Endothelial cell (in vitro differentiated cells): ENCODE measurements around the gene AXDND1. TPM values are rescaled to one million over a fixed set of nuclear protein-coding genes. Genes with fewer than 3 reads are reported as not detected.
"Not testable (repeated sequence)": the region's sequence is repeated elsewhere in the genome, so short reads cannot be mapped to it uniquely, and the experiment has no call there.

Source experiments
- DNase-seq: peaks from one replicate; pipeline ENCODE4 v3.0.0; 2021; ENCODE audit warnings: low spot score
- H3K27ac Mint-ChIP-seq: one replicate; pipeline ENCODE4 v1.8.0; 2021; ENCODE audit warnings: mixed read lengths, inconsistent platforms; ENCODE audit not compliant: unreplicated experiment
- H3K27me3 Mint-ChIP-seq: one replicate; pipeline ENCODE4 v1.8.0; 2021; ENCODE audit warnings: mild to moderate bottlenecking, moderate library complexity, mixed read lengths, inconsistent platforms; ENCODE audit not compliant: unreplicated experiment
- H3K36me3 Mint-ChIP-seq: one replicate; pipeline ENCODE4 v1.8.0; 2021; ENCODE audit warnings: mild to moderate bottlenecking, low read depth, mixed read lengths, inconsistent platforms; ENCODE audit not compliant: unreplicated experiment
- H3K4me1 Mint-ChIP-seq: one replicate; pipeline ENCODE4 v1.8.0; 2021; ENCODE audit warnings: mild to moderate bottlenecking, mixed read lengths, inconsistent platforms; ENCODE audit not compliant: unreplicated experiment
- H3K4me3 Mint-ChIP-seq: one replicate; pipeline ENCODE4 v1.8.0; 2021; ENCODE audit warnings: mild to moderate bottlenecking, mixed read lengths, inconsistent platforms; ENCODE audit not compliant: unreplicated experiment
- H3K9me3 Mint-ChIP-seq: one replicate; pipeline ENCODE4 v1.8.0; 2021; ENCODE audit warnings: mixed read lengths, inconsistent platforms; ENCODE audit not compliant: unreplicated experiment
- total RNA-seq: library from RNA; stranded (reverse); fragmentation: NEBNext Ultra II Directional; extraction: Animal tissue kit (Norgen Biotek cat#: 25700); gene quantifications from one replicate; pipeline ENCODE4 v1.2.1, GENCODE V29; 2021; ENCODE audit not compliant: unreplicated experiment
- TF ChIP-seq, protein P1 (sequence below): fragments of 200-600 bp; sonication (generic); IDR thresholded peaks from one replicate; pipeline ENCODE4 v1.5.0; 2021; ENCODE audit warnings: antibody characterized with exemption; ENCODE audit not compliant: unreplicated experiment

The AXDND1 gene
- total RNA-seq, 1 donor from 2014 or later = not detected

- no peak for DNase-seq
- H3K9me3 Mint-ChIP-seq = no peaks in the 10 kb centered on the region
- TF ChIP-seq, protein P1, sequence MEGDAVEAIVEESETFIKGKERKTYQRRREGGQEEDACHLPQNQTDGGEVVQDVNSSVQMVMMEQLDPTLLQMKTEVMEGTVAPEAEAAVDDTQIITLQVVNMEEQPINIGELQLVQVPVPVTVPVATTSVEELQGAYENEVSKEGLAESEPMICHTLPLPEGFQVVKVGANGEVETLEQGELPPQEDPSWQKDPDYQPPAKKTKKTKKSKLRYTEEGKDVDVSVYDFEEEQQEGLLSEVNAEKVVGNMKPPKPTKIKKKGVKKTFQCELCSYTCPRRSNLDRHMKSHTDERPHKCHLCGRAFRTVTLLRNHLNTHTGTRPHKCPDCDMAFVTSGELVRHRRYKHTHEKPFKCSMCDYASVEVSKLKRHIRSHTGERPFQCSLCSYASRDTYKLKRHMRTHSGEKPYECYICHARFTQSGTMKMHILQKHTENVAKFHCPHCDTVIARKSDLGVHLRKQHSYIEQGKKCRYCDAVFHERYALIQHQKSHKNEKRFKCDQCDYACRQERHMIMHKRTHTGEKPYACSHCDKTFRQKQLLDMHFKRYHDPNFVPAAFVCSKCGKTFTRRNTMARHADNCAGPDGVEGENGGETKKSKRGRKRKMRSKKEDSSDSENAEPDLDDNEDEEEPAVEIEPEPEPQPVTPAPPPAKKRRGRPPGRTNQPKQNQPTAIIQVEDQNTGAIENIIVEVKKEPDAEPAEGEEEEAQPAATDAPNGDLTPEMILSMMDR = no peak
Measured at GRCh38 chr1:179425186-179425585, 59.4 kb downstream of the AXDND1 start.

GRCh38 chr1:179437171-179437570 lies 71.4 kb downstream of the AXDND1 start:
- Mint-ChIP-seq H3K27me3 (no peaks in the 10 kb centered on the region), H3K9me3 (no peaks in the 10 kb centered on the region), H3K27ac (no peak overlapping the region), H3K4me1 (no peaks in the 10 kb centered on the region), H3K36me3 (no peaks in the 10 kb centered on the region), H3K4me3 (no peak overlapping the region)
- no peak for DNase-seq
- TF ChIP-seq, protein P1 = no peak

More at GRCh38 chr1:179425186-179425585, 59.4 kb downstream of the AXDND1 start:
- no peaks in the 10 kb centered on the region for H3K27me3 Mint-ChIP-seq
- no peaks in the 10 kb centered on the region for H3K4me1 Mint-ChIP-seq
- no peak overlapping the region for H3K4me3 Mint-ChIP-seq
- peaks cover 9% of the 10 kb centered on the region for H3K36me3 Mint-ChIP-seq
- no peak overlapping the region for H3K27ac Mint-ChIP-seq

DNA sequence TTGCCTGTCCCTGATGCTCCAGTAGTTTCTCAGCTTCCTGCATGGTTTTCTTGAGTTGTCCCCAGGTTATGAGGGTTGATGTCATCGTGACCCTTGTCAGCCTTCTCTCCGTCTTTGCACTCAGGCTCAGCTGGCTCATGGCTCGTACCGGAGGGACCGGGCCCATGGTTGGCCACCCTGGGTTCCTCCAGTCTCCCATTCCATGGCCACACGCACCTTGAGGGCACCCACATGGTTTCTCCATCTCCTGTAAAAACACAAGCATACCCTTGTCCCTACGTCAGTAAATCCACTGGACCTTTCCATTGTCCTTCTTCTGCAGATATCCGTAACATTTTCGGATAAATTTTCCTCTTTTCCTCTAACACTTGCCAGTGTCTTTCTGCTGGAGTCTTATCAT lies 73.9 kb downstream of the AXDND1 start:
- not testable (repeated sequence) for H3K36me3 Mint-ChIP-seq, H3K27me3 Mint-ChIP-seq, DNase-seq, H3K9me3 Mint-ChIP-seq, H3K4me3 Mint-ChIP-seq, H3K4me1 Mint-ChIP-seq, H3K27ac Mint-ChIP-seq

DNA sequence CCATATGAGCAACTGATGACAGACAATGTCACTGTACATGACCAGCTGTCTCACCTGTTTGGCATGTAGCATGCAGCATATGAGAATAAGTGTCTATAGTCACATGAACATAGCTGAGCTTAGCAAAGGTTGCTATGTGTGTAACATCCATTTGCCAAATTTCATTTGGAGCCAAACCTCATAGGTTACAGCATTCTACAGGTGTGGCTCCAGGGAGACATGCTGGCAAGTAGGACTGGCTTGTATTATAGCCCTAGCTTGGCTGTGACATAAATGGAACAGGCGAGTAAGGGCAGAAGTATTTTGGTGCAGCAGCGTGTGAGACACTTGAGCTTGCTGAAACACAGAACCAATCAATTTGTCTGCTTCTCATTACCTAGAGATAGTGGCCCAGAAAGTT lies 74.5 kb downstream of the AXDND1 start:
- not testable (repeated sequence) for H3K36me3 Mint-ChIP-seq, H3K27ac Mint-ChIP-seq, H3K4me3 Mint-ChIP-seq, DNase-seq, H3K9me3 Mint-ChIP-seq, H3K4me1 Mint-ChIP-seq, H3K27me3 Mint-ChIP-seq

- Mint-ChIP-seq H3K27me3 (no peaks in the 10 kb centered on the region), H3K36me3 (no peaks in the 10 kb centered on the region), H3K9me3 (no peaks in the 10 kb centered on the region), H3K27ac (no peak overlapping the region), H3K4me1 (no peaks in the 10 kb centered on the region), H3K4me3 (no peak overlapping the region)
- TF ChIP-seq, protein P1 = no peak
- DNase-seq = no peak
Measured at GRCh38 chr1:179440971-179441370, 75.2 kb downstream of the AXDND1 start.

- Mint-ChIP-seq H3K9me3 (no peaks in the 10 kb centered on the region), H3K27ac (no peak overlapping the region), H3K36me3 (no peaks in the 10 kb centered on the region), H3K4me3 (no peak overlapping the region), H3K4me1 (no peaks in the 10 kb centered on the region), H3K27me3 (no peaks in the 10 kb centered on the region)
- TF ChIP-seq, protein P1 = no peak
- DNase-seq = no peak
Measured at GRCh38 chr1:179441501-179441900, 75.7 kb downstream of the AXDND1 start.

DNA sequence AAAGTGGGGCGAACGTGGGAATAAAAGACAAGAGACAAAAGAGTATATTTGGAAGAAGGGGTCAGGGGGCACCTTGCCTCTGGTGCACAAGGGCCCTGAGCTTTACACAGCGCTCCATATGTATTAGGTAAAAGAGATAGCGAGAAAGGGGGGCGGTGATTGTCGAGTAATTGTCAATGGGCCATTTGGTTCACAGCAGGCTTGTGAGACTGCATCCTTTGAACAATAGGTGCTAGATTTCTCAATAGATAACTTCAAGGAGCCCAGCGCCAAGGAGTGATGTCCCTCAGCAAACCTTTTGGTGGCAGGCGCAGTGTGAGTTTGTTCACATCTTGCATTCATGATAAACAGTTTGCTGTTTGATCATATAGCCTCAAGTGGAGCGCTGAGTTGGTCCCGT lies 77.1 kb downstream of the AXDND1 start:
- not testable (repeated sequence) for H3K9me3 Mint-ChIP-seq, H3K4me3 Mint-ChIP-seq, H3K4me1 Mint-ChIP-seq, H3K27me3 Mint-ChIP-seq, H3K27ac Mint-ChIP-seq, H3K36me3 Mint-ChIP-seq, DNase-seq
